BLaER1 (cell line): ENCODE results near the gene NOTUM.

ENCODE experiments used
- H3K27ac ChIP-seq: shearing (Covaris generic); formaldehyde crosslinking; 2 replicates; pipeline ENCODE4 v1.8.1; 2022
- H3K27me3 ChIP-seq: shearing (Covaris generic); formaldehyde crosslinking; 2 replicates; pipeline ENCODE4 v1.8.1; 2022
- H3K36me3 ChIP-seq: shearing (Covaris generic); formaldehyde crosslinking; 2 replicates; pipeline ENCODE4 v1.8.1; 2022
- H3K4me1 ChIP-seq: shearing (Covaris generic); formaldehyde crosslinking; 2 replicates; pipeline ENCODE4 v1.8.1; 2022
- H3K4me2 ChIP-seq: shearing (Covaris generic); formaldehyde crosslinking; 2 replicates; pipeline ENCODE4 v1.8.1; 2022
- H3K4me3 ChIP-seq: shearing (Covaris generic); formaldehyde crosslinking; 2 replicates; pipeline ENCODE4 v1.8.1; 2022
- H3K9ac ChIP-seq: shearing (Covaris generic); formaldehyde crosslinking; 2 replicates; pipeline ENCODE4 v1.8.1; 2022
- H3K9me3 ChIP-seq: shearing (Covaris generic); formaldehyde crosslinking; 2 replicates; pipeline ENCODE4 v1.8.1; 2022
- H4K20me1 ChIP-seq: shearing (Covaris generic); formaldehyde crosslinking; 2 replicates; pipeline ENCODE4 v1.8.1; 2022
- Cebpa-rat ChIP-seq: shearing (Covaris generic); IDR thresholded peaks from 2 replicates; pipeline ENCODE4 v1.8.1; 2022

Gene NOTUM

DNA sequence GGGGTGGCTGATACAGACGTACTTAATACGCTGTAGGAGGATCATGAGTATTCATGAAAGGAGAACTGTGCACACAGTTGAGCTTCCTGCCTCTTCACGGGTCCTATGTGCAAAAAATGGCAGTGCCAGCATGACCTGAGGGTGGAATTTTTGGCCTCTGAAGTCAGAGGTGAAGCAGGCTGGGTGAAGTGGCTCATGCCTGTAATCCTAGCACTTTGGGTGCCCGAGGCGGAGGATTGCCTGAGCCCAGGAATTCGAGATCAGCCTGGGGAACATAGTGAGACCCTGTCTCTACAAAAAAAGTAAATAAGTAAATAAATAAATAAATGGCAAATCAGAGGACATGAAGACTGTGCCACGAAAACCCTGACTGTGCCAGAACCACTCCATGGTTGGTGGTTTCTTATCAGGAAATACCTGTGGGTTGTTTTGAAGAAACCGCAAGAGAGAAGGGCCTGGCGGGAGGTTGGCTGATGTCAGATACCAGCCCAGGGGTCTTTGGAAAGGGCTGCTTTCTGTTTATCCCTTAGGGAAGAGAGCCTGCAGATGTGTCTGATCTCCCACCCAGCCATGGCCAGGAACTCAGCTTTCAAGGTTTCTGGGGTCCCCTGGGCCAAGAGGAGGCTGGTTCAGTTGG, 19.8 kb upstream of the NOTUM start:
- Histone ChIP-seq H3K27ac (no peak overlapping the region), H3K36me3 (peaks cover 26% of the 10 kb centered on the region), H4K20me1 (peaks cover 66% of the 10 kb centered on the region), H3K27me3 (peaks cover 44% of the 10 kb centered on the region), H3K4me3 (no peak overlapping the region), H3K4me1 (peaks cover 72% of the 10 kb centered on the region), H3K9me3 (no peaks in the 10 kb centered on the region), H3K4me2 (peak overlapping the region; percentile 68), H3K9ac (no peak overlapping the region)
- TF ChIP-seq Cebpa-rat, result no peak

DNA sequence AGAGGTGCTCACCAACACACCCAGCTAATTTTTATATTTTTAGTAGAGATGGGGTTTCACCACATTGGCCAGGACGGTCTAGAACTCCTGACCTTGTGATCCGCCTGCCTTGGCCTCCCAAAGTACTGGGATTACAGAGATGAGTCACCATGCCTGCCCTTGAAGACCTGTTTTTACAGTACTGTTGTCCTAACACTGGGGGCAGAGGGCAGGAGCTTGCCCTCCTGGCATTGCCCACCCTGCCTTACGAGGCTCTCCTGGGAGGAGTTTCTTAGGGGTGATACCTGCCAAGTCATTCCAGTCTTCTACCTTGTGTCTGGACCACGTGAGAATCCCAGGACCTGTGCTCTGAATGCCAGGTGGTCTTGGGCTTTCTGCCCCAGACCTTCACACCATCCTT, 19.1 kb upstream of the NOTUM start:
- Histone ChIP-seq H3K9me3 (no peaks in the 10 kb centered on the region), H3K27ac (no peak overlapping the region), H3K27me3 (peaks cover 44% of the 10 kb centered on the region), H3K4me2 (peak overlapping the region; percentile 68), H4K20me1 (peaks cover 59% of the 10 kb centered on the region), H3K36me3 (peaks cover 19% of the 10 kb centered on the region), H3K9ac (no peak overlapping the region), H3K4me1 (peaks cover 72% of the 10 kb centered on the region), H3K4me3 (no peak overlapping the region)
- no peak for TF ChIP-seq Cebpa-rat

DNA sequence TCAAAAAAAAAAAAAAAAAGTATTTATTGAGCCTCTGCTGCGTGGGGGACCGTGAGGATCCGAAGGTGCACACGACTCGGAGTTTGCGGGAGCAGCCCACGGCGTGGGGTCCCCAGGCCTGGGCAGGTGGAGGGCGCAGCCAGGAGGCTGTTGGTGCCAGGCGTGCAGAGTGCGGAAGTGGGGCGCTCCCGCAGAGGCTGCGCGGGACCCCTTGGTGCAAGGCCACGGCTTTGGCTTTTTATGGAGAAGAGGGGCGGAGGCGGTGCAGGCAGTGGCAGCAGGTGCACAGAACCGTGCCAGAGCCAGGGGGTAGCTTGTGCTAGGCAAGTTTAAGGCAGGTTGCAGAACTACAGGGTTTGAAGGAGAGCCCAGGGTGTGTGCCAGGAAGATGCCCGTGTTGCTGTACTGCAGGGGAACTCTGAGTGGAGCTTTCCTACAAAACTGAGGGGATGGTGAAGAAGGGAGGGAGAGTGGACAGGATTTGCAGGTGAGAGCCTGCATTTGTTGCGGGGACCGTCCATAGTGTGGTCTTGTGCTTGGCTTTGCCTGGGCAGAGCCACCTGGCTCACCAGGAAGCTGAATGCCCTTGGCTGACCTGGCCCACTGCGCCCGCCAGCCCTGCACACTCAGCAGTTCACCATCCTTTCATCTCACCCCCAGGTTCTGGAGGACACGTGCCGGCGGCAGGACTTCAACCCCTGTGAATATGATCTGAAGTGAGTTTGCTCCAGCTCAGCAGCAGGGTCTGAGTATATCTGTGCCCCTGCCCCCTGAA, 17.7 kb upstream of the NOTUM start:
- Histone ChIP-seq H3K4me1 (peaks cover 65% of the 10 kb centered on the region), H3K4me2 (peak overlapping the region; percentile 99)

DNA sequence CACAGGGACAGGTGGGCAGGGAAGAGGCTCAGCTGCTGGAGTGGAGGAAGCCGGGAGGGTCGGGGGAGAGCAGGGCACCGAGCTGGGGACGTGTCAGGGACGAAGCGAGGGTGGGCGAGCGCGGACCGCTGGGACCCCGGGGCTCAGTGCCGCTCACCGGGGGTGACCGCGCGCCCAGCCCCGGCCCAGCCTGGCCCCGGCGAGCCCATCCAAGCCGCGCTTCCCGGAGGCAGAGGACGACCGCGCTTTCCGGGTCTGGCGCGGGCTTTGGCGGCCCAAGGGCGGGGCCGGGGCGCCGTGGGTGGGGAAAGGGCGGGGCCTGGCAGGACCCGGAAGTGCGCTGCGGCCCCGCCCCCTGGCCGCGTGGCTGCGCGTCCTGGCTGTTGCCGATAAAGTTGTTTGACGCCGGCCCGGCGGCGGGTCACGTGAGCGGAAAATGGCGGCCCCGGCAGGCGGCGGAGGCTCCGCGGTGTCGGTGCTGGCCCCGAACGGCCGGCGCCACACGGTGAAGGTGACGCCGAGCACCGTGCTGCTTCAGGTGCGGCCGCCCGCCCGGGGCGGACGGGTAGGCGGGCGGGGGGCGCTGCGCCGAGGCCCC, 16.3 kb upstream of the NOTUM start, which contains the start of gene ASPSCR1:
Gene ASPSCR1 (plus strand): TSS at position 419 of the 598 bp plus-strand sequence. CDS start 18 bp downstream, at position 437.
- Histone ChIP-seq H3K9ac (peak within 1 kb of the TSS; percentile 94), H3K27ac (peak within 1 kb of the TSS; percentile 98), H3K4me1 (peaks cover 51% of the 10 kb centered on the region), H3K27me3 (peaks cover 34% of the 10 kb centered on the region), H3K4me3 (peak within 1 kb of the TSS; percentile 81), H3K4me2 (peak within 1 kb of the TSS; percentile 99), H3K9me3 (peaks cover 17% of the 10 kb centered on the region), H4K20me1 (peaks cover 43% of the 10 kb centered on the region), H3K36me3 (0 out of 2 replicates have a peak, but pooled peaks cover 4% of the 10 kb centered on the region)
- TF ChIP-seq Cebpa-rat, result no peak

More for the DNA sequence above, 17.7 kb upstream of the NOTUM start:
- Histone ChIP-seq H3K9ac (no peak overlapping the region), H4K20me1 (peaks cover 55% of the 10 kb centered on the region), H3K36me3 (peaks cover 5% of the 10 kb centered on the region; the same call in 1 of the 2 replicates), H3K4me3 (peak overlapping the region; percentile 81; the same call in 1 of the 2 replicates), H3K9me3 (peaks cover 5% of the 10 kb centered on the region), H3K27me3 (peaks cover 44% of the 10 kb centered on the region), H3K27ac (no peak overlapping the region)
- TF ChIP-seq Cebpa-rat, result no peak

DNA sequence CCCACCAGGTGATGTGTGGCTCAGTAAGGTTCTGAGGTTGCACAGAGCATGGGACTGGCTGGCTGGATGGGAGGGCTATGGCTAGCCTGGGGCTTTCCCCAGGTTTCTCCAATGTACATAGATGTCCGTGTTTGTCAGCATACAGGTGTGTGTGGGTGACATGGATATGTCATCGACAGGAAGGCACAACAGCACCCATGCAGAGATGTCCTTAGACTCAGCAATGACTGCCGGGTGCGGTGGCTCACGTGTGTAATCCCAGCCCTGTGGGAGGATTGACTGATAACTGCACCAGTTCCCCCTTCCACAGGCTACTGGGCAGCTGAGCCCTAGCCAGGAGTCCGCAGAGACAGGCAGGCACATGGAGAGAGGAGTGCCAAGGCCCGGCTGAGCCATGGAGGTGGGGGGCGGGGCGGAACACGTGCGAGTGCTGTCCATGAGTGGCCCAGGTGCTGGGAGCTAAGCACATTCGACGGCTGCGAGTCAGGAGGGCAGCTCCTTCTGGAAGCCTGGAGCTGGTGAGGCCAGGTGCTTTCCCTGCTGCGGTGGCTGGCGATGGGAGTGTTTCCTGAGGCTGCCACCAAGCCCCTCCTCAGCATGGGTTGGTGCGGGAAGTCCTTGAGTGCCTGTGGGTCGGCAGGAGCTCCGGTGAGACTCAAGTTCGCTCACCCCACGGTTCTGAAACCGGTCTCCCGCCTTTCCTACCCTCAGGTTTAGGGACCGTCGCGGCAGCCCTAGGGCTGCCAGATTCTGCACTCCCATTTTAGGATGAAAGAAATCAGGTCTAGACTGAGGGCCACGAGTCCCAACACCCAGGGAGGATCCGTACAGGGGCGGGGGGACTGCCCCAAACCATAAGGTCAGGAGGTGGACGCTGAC, 15.6 kb upstream of the NOTUM start:
- Histone ChIP-seq H3K27ac (peak overlapping the region; percentile 98), H3K4me2 (peak overlapping the region; percentile 99), H3K36me3 (0 out of 2 replicates have a peak, but pooled peaks cover 4% of the 10 kb centered on the region), H3K9me3 (peaks cover 17% of the 10 kb centered on the region), H3K9ac (peak overlapping the region; percentile 94), H3K27me3 (peaks cover 27% of the 10 kb centered on the region), H4K20me1 (peaks cover 36% of the 10 kb centered on the region), H3K4me3 (peak overlapping the region; percentile 81), H3K4me1 (peaks cover 44% of the 10 kb centered on the region)
- no peak for TF ChIP-seq Cebpa-rat

DNA sequence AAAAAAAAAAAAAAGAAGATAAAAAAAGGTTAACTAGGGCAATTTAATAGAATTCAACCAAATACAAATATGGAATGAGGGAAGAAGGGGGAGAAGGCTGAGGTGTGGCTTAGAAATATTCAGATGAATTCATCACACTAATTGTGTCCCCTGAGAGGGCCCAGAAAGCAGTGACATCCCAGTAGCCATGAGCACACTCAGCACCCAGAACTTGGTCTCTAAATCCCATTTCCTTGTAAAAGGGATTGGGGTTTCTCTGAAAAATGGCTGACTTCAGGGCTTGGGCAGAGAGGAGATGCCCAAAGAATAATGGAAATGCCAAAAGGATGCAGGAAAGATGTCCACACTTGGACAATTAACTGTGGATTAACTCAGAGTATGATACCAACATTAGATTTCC, 12.4 kb upstream of the NOTUM start:
- no peak for TF ChIP-seq Cebpa-rat
- Histone ChIP-seq H3K36me3 (no peaks in the 10 kb centered on the region), H3K4me1 (peaks cover 32% of the 10 kb centered on the region), H3K27ac (no peak overlapping the region), H3K4me3 (no peak overlapping the region), H3K9ac (no peak overlapping the region), H3K4me2 (no peak overlapping the region), H3K27me3 (peaks cover under 1% of the 10 kb centered on the region), H4K20me1 (peaks cover 5% of the 10 kb centered on the region), H3K9me3 (peaks cover 17% of the 10 kb centered on the region)

DNA sequence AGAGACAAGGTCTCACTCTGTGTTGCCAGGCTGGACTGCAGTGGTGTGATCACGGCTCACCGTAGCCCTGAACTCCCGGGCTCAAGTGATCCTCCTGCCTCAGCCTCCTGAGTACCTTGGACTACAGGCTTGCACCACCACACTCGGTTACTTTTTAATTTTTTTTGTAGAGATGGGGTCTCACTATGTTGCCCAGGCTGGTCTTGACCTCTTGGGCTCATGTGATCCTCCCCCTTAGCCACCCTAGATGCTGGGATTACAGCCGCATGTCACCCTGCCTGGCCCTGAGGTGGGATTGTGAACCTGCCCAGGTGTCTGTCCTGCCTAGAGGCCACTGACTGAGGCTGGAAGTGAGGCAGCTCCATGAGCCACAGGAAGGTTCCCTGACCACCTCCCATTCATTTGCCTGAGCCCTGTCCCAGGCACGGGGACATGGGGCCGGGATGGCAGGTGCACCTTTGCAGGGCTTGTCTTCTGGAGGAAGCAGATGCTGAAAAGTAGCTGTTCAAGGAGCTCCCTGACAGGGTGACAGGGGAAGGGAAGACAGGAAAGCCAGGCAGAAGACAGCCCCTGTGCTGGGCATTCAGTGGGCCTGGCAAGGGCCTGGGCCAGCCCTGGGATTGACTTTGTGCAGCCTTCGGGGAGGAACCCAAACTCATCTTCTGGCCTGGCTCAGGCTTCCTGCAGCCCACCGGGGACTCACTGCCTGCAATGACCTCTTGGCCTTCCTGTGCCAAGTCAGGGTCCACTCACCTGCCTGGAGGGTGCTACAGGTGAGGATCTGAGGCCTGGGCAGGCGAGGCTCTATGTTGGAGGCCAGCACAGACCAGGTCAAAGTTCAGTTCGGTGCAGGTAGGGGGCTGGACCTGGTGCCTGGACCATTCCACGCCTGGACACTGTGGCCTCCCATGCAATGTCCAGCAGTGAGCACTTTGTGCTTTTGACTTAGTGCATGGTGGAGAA, 8.1 kb upstream of the NOTUM start:
- no peaks in the 10 kb centered on the region for H3K36me3 ChIP-seq
- no peak overlapping the region for H3K4me3 ChIP-seq
- H4K20me1 ChIP-seq, result peaks cover 2% of the 10 kb centered on the region; the same call in 1 of the 2 replicates
- H3K27me3 ChIP-seq, result peaks cover 34% of the 10 kb centered on the region
- H3K4me2 ChIP-seq, result peak overlapping the region; percentile 100
- H3K9ac ChIP-seq, result no peak overlapping the region
- peaks cover 45% of the 10 kb centered on the region for H3K4me1 ChIP-seq
- no peak overlapping the region for H3K27ac ChIP-seq
- H3K9me3 ChIP-seq, result peaks cover 16% of the 10 kb centered on the region
- TF ChIP-seq Cebpa-rat, result no peak

DNA sequence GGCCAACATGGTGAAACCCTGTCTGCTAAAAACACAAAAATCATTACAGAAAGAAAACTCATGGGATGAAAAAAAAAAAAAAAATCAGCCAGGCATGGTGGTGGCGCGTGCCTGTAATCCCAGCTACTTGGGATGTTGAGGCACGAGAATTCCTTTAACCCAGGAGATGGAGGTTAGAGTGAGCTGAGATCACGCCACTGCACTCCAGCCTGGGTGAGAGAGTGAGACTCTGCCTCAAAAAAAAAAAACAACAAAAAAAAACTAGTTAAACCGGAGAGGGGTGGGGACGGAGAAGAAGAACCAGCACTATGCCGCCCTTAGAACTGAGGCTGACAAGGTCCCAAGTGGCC, 7.4 kb upstream of the NOTUM start:
- H3K4me3 ChIP-seq, result no peak overlapping the region
- peaks cover 8% of the 10 kb centered on the region for H3K9me3 ChIP-seq
- H3K27me3 ChIP-seq, result peaks cover 41% of the 10 kb centered on the region
- H3K9ac ChIP-seq, result no peak overlapping the region
- peaks cover 4% of the 10 kb centered on the region; the same call in 1 of the 2 replicates for H4K20me1 ChIP-seq
- H3K27ac ChIP-seq, result no peak overlapping the region
- peaks cover 45% of the 10 kb centered on the region for H3K4me1 ChIP-seq
- peak overlapping the region; percentile 100 for H3K4me2 ChIP-seq
- no peaks in the 10 kb centered on the region for H3K36me3 ChIP-seq
- no peak for TF ChIP-seq Cebpa-rat
